CD4-positive, alpha-beta T cell (primary cell): ENCODE data around the gene KCNH1. TPM values are rescaled to one million over a fixed set of nuclear protein-coding genes. Genes with fewer than 3 reads are reported as not detected.

Source experiments
- ATAC-seq: fragments of 200-7000 bp; cut with Tn5 transposase; one replicate; pipeline ENCODE4 v1.10.0; 2022; ENCODE audit warnings: mild to moderate bottlenecking; ENCODE audit not compliant: poor library complexity
- CTCF ChIA-PET: fragments of 350-600 bp; sonication (Branson Sonifier 250); formaldehyde crosslinking; loops from one replicate; lab custom pipeline; 2021; ENCODE audit warnings: antibody characterized with exemption, inconsistent platforms; lab: Charles Lee
- POLR2A ChIA-PET: fragments of 350-600 bp; sonication (Branson Sonifier 250); formaldehyde crosslinking; loops from one replicate; lab custom pipeline; 2021; ENCODE audit warnings: antibody characterized with exemption, inconsistent platforms; lab: Charles Lee
- DNase-seq, 14 experiments: peaks; one replicate each; pipeline ENCODE4 v3.0.0-alpha.2; 2013 to 2020; ENCODE audit warnings: mixed read lengths in 2 of 14
- H3K27ac ChIP-seq, 2 donors: one replicate each; pipeline versions ENCODE4 v1.5.1 to v1.7.0; 2013; ENCODE audit warnings: low read length in 2 of 2, low read depth in 1 of 2, mild to moderate bottlenecking in 1 of 2
- H3K27me3 ChIP-seq, 2 experiments: 1 replicate in 1 of 2; 2 replicates in 1 of 2; pipeline versions ENCODE4 v1.6.1 to v1.7.0; 2013; ENCODE audit warnings: low read length in 2 of 2, control low read depth in 1 of 2, mild to moderate bottlenecking in 1 of 2, moderate library complexity in 1 of 2; ENCODE audit not compliant: insufficient read depth in 2 of 2, control insufficient read depth in 1 of 2
- H3K36me3 ChIP-seq: one replicate; pipeline ENCODE4 v1.6.1; 2013; ENCODE audit warnings: low read length, control low read depth; ENCODE audit not compliant: insufficient read depth
- H3K4me1 ChIP-seq: one replicate; pipeline ENCODE4 v1.6.1; 2013; ENCODE audit warnings: low read length, control low read depth; ENCODE audit not compliant: insufficient read depth
- H3K4me3 ChIP-seq: one replicate; pipeline ENCODE4 v1.5.1; 2013; ENCODE audit warnings: mild to moderate bottlenecking, low read length, moderate library complexity
- H3K9me3 ChIP-seq, 2 experiments: 1 replicate in 1 of 2; 2 replicates in 1 of 2; pipeline versions ENCODE4 v1.6.1 to v1.7.0; 2013; ENCODE audit warnings: low read length in 2 of 2, mild to moderate bottlenecking in 2 of 2, control low read depth in 1 of 2, moderate library complexity in 1 of 2; ENCODE audit not compliant: control insufficient read depth in 1 of 2, insufficient read depth in 1 of 2
- H3K27ac Mint-ChIP-seq: one replicate; pipeline ENCODE4 v1.8.0; 2020; ENCODE audit warnings: mixed read lengths
- H3K27me3 Mint-ChIP-seq: one replicate; pipeline ENCODE4 v1.8.0; 2021; ENCODE audit warnings: mixed read lengths
- H3K36me3 Mint-ChIP-seq: one replicate; pipeline ENCODE4 v1.8.0; 2021; ENCODE audit warnings: low read depth, mixed read lengths
- H3K4me1 Mint-ChIP-seq: one replicate; pipeline ENCODE4 v1.8.0; 2021; ENCODE audit warnings: low read depth, mixed read lengths
- H3K4me3 Mint-ChIP-seq: one replicate; pipeline ENCODE4 v1.8.0; 2020; ENCODE audit warnings: mild to moderate bottlenecking, mixed read lengths
- H3K9me3 Mint-ChIP-seq: one replicate; pipeline ENCODE4 v1.8.0; 2020; ENCODE audit warnings: mixed read lengths
- intact Hi-C, 2 experiments: fragments of 100-400 bp; cut with DNase I in 1 of 2; cut with micrococcal nuclease in 1 of 2; formaldehyde crosslinking; loops; one replicate each; pipeline versions ENCODE4 v1.15.1 to v1.9.0; 2023 to 2025; cut with DNase I, micrococcal nuclease
- total RNA-seq, 174 experiments: library from RNA in 2 of 174; stranded (reverse) in 2 of 174; gene quantifications; one replicate each; pipeline ENCODE4 v1.2.3 and lab custom pipeline; 2021 to 2026
- TF ChIP-seq, protein P1 (sequence below): fragments of 200-600 bp; IDR thresholded peaks from one replicate; pipeline ENCODE4 v1.8.0; 2022; ENCODE audit warnings: antibody characterized with exemption, mild to moderate bottlenecking

KCNH1 gene
- total RNA-seq, 2 experiments from 2014 or later = not detected

DNA sequence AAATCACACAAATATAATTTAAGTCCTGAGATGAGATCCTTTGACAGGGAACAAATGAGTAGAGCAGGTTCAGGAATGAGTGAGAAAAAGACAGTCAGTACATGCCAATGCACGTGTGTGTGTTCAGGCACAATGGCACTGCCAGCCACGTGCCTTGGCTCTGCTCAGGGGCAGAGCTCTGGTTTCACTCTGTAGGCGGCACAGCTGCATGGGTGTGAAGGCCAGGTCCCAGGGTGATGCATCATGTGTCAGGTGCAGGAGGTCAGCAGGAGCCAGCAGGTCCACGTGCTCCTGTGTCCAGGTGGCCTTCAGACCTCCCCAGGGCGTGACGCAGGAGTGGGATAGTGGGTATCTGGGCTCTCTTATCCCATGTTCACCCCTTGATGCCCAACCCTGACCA lies 386.1 kb downstream of the KCNH1 start:
- no peaks in the 10 kb centered on the region for H3K9me3 ChIP-seq
- POLR2A ChIA-PET = no interaction called here
- no peaks in the 10 kb centered on the region for H3K36me3 ChIP-seq
- intact Hi-C loops = no loop called here
- DNase-seq (no peak), ATAC-seq (no peak)
- H3K27ac ChIP-seq = no peak overlapping the region
- H3K27me3 ChIP-seq = peaks cover 0 to 4% of the 10 kb centered on the region in 2 experiments
- no peak overlapping the region for H3K4me3 ChIP-seq
- H3K4me1 Mint-ChIP-seq = no peaks in the 10 kb centered on the region
- H3K4me3 Mint-ChIP-seq = no peak overlapping the region
- TF ChIP-seq, protein P1, sequence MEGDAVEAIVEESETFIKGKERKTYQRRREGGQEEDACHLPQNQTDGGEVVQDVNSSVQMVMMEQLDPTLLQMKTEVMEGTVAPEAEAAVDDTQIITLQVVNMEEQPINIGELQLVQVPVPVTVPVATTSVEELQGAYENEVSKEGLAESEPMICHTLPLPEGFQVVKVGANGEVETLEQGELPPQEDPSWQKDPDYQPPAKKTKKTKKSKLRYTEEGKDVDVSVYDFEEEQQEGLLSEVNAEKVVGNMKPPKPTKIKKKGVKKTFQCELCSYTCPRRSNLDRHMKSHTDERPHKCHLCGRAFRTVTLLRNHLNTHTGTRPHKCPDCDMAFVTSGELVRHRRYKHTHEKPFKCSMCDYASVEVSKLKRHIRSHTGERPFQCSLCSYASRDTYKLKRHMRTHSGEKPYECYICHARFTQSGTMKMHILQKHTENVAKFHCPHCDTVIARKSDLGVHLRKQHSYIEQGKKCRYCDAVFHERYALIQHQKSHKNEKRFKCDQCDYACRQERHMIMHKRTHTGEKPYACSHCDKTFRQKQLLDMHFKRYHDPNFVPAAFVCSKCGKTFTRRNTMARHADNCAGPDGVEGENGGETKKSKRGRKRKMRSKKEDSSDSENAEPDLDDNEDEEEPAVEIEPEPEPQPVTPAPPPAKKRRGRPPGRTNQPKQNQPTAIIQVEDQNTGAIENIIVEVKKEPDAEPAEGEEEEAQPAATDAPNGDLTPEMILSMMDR = no peak
- no peaks in the 10 kb centered on the region for H3K9me3 Mint-ChIP-seq
- no peaks in the 10 kb centered on the region for H3K4me1 ChIP-seq
- CTCF ChIA-PET = no interaction called here
- H3K27me3 Mint-ChIP-seq = peaks cover 14% of the 10 kb centered on the region
- no peaks in the 10 kb centered on the region for H3K36me3 Mint-ChIP-seq
- H3K27ac Mint-ChIP-seq = no peak overlapping the region

DNA sequence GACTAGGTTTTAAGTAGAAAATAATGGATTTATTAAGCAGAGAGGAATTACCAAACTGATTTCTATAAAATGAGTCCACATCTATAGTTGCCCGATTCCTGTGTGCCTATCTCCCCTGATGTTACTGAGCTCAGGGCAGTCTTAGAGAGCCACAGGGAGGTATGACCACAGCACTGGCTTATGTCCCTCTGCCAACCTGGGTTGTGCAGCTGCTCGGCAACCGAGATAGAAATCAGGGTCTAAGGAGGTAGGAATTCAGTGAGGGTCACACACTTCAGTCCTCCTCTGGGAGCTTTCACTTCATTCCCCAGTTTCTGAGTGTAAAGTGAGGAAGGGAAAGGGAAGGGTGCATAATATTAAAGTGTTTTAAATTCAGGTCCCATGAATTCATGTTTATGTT lies 386.8 kb downstream of the KCNH1 start:
- Histone ChIP-seq H3K27me3 (peaks cover 0 to 4% of the 10 kb centered on the region in 2 experiments), H3K36me3 (no peaks in the 10 kb centered on the region), H3K27ac (no peak overlapping the region), H3K9me3 (no peaks in the 10 kb centered on the region), H3K4me3 (no peak overlapping the region), H3K4me1 (no peaks in the 10 kb centered on the region)
- ATAC-seq (no peak), DNase-seq (no peak)
- no peak overlapping the region for H3K4me3 Mint-ChIP-seq
- peaks cover 18% of the 10 kb centered on the region for H3K27me3 Mint-ChIP-seq
- TF ChIP-seq, protein P1 = no peak
- H3K27ac Mint-ChIP-seq = no peak overlapping the region
- H3K4me1 Mint-ChIP-seq = no peaks in the 10 kb centered on the region
- no peaks in the 10 kb centered on the region for H3K36me3 Mint-ChIP-seq
- POLR2A ChIA-PET = no interaction called here
- CTCF ChIA-PET = no interaction called here
- intact Hi-C loops = no loop called here
- H3K9me3 Mint-ChIP-seq = no peaks in the 10 kb centered on the region

DNA sequence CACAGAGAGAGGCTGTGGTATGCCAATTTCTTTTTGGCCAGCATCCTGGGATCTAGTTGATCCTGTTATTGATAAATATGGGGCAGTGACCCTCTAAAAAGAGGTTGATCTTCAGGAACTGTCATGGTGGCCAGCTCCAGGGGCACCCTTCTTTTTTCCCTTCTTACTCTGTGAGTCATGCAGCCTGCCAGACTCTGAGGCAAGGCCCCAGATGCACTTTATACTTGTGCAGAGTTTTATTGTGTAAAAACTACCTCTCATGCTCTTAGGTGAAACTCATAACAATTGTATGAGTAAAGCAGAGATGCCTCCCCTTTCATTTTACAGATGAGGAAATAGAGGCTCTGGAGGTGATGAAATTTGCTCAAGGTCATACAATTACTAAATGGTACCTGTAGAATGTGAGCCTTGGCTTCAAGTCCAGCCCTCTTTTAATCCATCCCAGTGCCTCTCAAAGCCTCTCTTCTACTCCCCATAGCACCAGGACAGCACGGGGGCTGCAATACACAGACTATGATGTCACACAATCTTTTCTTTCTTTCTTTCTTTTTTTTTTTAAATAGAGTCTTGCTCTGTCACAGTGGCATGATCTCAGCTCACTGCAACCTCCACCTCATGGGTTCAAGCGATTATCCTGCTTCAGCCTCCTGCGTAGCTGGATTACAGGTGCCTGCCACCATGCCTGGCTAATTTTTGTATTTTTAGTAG lies 387.8 kb downstream of the KCNH1 start:
- H3K36me3 ChIP-seq = no peaks in the 10 kb centered on the region
- TF ChIP-seq, protein P1 = no peak
- no peak overlapping the region for H3K27ac ChIP-seq
- CTCF ChIA-PET = no interaction called here
- Mint-ChIP-seq H3K9me3 (no peaks in the 10 kb centered on the region), H3K4me1 (no peaks in the 10 kb centered on the region), H3K27me3 (peaks cover 16% of the 10 kb centered on the region), H3K27ac (no peak overlapping the region), H3K4me3 (no peak overlapping the region), H3K36me3 (no peaks in the 10 kb centered on the region)
- H3K4me1 ChIP-seq = no peaks in the 10 kb centered on the region
- no peak for ATAC-seq
- POLR2A ChIA-PET = no interaction called here
- intact Hi-C loops = no loop called here
- H3K4me3 ChIP-seq = no peak overlapping the region
- no peak for DNase-seq
- H3K9me3 ChIP-seq = no peaks in the 10 kb centered on the region
- H3K27me3 ChIP-seq = peaks cover 0 to 4% of the 10 kb centered on the region in 2 experiments
